ENCODE measurements around the gene ALOX5. TPM values are rescaled to one million over a fixed set of nuclear protein-coding genes. Genes with fewer than 3 reads are reported as not detected.
A peak's percentile ranks its signal among the peaks of the same experiment; 100 is the strongest.
"Not testable (repeated sequence)": the region's sequence is repeated elsewhere in the genome, so short reads cannot be mapped to it uniquely, and the experiment has no call there.

The ALOX5 gene
- total RNA-seq, 2 donors from 2014 or later, result 20.1 to 46.5 TPM

DNA sequence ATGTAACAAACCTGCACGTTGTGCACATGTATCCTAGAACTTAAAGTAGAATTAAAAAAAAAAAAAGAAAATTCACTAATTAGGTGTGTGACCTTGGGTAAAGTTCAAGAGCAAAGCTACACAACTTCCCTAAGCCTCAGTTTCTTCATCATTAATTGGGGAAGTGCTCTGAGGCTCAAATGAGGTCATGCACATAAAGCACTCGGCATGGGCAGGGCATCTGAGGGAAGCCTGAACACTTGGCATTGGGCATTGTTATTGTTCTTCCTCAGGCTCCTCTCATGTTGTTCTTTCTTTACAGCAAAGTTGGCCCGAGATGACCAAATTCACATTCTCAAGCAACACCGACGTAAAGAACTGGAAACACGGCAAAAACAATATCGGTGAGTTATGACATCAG is 21.5 kb downstream of the ALOX5 start:
- intact Hi-C loops (cut with DNase I), result no loop called here
- no peak for DNase-seq (ENCODE audit: low spot score)

DNA sequence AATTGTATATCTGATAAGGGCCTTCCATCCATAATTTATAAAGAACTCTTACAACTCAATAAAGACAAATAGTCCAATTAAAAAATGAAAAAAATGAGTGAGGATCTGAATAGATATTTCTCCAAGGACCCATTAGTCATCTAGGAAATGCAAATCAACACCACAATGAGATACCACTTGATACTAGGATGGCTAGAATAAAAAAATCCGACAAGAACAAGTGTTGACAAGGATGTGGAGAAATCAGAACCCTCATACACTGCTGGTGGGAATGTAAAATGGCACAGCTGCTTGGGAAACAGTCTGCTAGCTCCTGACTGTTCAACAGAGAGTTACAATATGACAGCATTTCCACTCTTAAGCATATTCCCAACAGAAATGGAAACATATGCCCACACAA is 24.6 kb downstream of the ALOX5 start:
- DNase-seq (ENCODE audit: low spot score), result no peak
- intact Hi-C loops (cut with DNase I), result no loop called here

DNA sequence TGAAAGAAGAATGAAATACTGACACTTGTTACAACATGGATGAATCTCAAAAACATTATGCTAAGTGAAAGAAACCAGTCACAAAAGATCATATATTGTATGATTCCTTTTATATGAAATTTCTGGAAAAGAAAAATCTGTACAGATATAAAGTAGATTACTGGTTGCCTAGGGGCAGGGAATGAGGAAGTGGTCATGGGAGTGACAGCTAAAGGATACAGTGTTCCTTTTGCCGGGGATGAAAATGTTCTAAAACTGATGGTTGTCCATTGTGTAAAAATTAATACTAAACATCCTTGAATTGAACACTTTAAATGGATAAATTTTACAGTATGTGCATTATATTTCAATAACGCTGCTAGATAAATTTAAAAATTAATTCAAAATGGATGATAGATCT is 25.1 kb downstream of the ALOX5 start:
- intact Hi-C loops (cut with DNase I), result no loop called here
- no peak for DNase-seq (ENCODE audit: low spot score)

DNA sequence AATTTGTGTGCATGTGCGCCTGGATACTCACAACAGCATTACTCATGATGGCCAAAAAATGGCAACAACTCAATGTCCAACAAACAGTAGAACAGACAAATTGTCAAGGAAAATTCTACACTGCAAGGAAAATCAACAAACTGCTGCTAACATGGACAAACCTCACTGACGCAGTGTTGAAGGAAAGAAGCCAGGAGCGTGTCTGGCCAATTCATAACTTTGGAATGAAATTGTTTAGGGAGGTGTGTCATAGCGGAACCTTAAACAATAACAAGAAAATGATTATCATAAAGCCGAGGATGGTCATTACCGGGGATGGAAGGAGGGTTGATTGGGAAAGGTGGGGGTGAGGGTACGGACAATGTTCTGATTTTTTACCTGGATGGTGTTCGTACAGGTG is 29.1 kb downstream of the ALOX5 start:
- no peak for DNase-seq (ENCODE audit: low spot score)
- intact Hi-C loops (cut with DNase I), result no loop called here

DNA sequence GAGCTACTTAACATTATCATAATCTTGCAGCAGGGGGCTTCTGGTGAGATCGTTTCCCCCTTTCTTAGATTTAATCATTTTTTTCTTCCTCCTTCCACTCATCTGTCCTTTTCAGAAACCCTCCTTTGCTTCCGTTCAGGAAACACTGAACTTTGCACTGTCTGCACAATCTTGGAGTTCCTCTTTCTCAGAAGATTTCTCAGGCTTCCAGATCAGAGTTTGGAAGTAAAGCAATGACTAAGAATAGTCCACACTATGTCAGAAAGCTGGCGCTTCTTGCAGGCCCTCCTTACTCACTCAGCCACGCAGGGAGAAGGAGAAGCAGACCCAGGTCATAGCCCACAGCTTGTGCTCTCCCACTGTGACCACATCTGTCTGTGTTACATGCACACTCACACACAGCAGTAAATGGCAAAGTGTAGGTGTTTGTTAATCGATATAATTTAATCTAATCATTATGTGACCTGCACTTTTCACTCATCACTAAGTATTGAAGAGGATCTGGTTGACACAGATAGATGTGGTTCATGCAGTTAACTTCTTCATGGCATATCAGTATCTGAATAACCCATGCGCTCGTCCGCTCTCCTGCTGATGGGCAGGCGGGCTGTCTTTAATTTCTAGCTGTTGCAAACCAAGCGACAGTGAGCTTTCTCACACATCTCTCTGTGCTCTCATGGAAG is 30.2 kb downstream of the ALOX5 start:
- intact Hi-C loops (cut with DNase I), result no loop called here
- no peak for DNase-seq (ENCODE audit: low spot score)

DNA sequence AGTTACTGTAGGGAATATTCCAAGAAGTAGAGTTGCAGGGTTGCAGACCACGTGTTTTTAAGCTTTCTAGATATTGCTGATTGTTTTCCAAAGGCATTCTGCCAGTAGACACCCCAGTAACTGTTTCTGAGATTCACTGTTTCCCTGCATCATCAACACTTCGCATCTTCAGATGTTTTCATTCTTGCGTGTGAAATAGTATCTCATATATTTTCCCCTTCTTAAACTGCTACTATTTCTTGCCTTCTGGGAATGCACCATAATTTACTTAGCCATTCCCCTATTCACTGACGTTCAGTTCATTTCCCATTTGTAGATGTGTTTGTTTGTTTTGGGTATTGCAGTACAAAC is 30.7 kb downstream of the ALOX5 start:
- intact Hi-C loops (cut with DNase I), result no loop called here
- DNase-seq (ENCODE audit: low spot score), result no peak

DNA sequence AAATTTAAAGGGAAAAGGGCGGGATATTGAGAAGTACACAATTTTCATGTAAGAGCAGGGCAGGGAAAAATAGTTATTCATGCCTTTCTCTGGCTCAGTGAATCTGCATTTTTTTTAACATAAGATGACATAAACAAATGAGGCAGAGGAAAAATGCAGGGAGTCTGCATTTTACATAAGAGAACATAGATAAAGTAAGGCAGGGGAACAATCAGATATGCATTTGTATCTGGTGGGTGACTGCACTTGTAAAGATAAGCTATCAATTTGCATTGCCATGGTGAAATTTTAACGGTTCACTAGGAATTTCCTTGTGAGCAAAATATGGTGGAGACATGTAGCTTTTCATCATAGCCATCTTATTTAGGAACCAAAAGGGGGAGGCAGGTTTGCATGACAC is 33.5 kb downstream of the ALOX5 start:
- intact Hi-C loops (cut with DNase I), result no loop called here
- no peak for DNase-seq (ENCODE audit: low spot score)

DNA sequence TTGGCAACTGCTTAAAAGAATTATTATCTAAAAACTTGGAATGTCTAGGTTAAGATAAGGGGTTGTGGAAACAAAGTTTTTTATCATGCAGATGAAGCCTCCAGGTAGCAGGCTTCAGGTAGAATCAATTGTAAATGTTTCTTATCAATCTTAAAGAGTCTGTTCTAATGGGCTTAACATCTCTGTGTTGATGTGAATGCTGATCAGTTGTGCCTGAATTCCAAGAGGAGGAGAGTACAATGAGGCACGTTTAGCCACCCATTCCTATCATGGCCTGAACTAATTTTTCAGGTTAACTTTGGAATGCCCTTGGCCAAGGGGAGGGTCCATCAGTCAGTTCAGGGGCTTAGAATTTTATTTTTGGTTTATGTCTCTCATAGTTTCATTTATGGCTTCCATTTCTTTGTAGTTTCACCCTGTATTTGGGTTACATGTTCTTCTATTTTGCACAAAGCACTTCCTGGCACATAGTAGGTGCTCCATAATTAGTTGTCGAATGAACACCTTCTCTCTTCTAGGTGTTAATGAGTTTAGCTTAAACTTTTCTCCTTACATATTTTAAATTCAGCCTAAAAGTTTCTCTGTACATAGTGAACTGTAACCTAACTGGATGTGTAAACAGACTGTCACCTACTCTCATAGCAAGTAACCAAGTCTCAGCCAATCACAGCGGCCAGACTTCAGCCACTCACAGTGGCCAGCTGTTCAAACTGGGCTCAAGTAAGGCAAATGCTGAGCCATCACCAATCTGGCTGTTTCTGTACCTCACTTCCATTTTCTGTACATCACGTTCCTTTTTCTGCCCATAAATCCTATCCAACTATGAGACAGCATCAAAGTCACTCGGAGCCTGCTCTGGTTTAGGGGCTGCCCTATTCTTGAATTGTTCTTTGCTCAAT is 34.7 kb downstream of the ALOX5 start:
- DNase-seq (ENCODE audit: low spot score), result no peak
- intact Hi-C loops (cut with DNase I), result no loop called here

DNA sequence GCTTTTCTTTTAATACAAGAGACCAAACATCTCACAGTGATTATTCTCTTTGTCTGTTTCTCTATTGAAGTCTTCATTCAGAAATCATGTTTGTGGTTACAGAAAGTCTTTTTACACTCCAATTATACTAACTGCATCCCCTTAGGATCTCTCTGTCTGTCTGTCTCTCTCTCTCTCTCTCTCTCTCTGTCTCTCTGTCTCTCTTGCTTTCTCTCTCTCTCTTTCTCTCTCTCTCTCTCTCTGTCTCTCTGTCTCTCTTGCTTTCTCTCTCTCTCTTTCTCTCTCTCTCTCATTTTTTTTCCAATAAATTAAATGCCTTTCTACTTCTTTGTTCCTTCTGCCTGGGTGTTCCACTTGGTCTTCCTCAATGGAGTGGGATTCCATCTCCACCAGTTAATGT is 35.3 kb downstream of the ALOX5 start:
- DNase-seq (ENCODE audit: low spot score); intact Hi-C loops (cut with DNase I): not testable (repeated sequence)

DNA sequence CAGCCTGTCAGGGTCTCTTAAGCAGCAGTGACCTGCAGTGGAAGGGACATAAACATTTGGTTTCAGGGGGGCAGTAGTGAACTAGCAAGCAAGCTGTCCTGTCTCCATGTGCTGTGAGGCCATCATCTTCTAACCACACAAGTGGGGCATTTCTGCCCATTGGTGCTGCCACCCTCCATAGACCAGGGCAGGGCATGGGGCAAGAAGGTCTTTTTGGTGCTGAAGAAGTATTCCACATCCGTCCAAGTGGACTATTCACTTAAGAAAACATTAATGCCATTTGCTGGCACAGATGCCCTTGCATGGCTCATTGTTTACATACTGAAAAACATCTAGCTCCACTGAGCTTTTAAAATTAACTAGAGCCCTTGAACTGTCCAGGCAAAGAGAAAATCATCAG is 35.8 kb downstream of the ALOX5 start:
- intact Hi-C loops (cut with DNase I), result no loop called here
- no peak for DNase-seq (ENCODE audit: low spot score)

DNA sequence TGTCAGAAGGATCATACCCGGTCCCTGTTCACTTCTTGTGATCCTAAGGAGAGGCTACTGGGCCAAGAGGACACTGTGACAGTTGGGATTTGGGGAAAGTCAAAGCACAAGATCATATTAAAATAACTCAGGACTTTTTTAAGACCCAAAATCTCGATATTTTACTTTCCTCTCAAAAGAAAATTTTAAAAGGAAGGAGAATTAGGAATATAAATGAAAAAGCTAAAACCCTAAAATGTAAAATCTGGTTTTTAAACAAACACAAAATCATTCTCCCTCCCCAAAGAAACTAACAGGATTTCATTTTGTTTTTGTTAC is 36.4 kb downstream of the ALOX5 start:
- no peak for DNase-seq (ENCODE audit: low spot score)
- intact Hi-C loops (cut with DNase I), result no loop called here

DNA sequence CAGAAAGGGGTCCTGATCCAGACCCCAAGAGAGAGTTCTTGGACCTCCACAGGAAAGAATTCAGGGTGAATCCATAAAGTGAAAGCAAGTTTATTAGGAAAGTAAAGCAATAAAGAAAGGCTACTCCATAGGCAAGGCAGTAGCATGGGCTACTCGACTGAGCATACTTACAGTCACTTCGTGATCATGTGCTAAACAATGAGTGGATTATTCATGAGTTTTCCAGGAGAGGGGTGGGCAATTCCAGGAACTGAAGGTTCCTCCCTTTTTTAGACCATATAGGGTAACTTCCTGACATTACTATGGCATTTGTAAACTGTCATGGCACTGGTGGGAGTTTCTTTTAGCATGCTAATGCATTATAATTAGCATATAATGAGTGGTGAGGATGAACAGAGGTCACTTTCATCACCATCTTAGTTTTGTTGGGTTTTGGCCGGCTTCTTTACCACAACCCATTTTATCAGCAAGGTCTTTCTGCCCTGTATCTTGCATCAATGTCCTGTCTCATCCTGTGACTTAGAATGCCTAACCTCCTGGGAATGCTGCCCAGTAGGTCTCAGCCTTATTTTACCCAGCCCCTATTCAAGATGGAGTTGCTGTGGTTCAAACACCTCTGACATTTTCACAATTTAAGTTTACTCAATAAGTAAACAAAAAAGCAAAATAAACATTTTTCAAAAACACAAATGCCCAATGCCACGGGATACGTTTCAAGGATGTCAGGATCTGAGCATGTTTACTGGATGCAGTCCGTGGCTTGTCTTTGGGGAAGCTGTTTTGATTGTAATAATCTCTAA is 37.0 kb downstream of the ALOX5 start:
- DNase-seq (ENCODE audit: low spot score), result no peak
- intact Hi-C loops (cut with DNase I), result no loop called here

DNA sequence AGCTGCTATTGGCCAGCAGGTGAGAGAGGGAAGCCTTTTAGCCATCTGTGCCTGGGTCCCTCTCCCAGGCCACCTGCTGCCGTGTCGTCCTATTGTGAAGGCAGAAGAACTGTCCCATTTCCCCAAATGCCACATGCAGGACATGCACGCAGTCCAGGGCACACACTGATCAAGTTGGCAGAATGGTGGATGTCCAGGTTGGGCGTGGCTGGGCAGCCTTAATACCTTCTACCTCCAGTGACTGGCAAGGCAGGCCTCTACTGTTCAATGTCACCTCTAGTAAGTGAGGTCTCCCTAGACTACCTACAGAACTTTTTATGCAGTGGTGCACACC is 37.6 kb downstream of the ALOX5 start:
- intact Hi-C loops (cut with DNase I), result no loop called here
- DNase-seq (ENCODE audit: low spot score), result no peak

DNA sequence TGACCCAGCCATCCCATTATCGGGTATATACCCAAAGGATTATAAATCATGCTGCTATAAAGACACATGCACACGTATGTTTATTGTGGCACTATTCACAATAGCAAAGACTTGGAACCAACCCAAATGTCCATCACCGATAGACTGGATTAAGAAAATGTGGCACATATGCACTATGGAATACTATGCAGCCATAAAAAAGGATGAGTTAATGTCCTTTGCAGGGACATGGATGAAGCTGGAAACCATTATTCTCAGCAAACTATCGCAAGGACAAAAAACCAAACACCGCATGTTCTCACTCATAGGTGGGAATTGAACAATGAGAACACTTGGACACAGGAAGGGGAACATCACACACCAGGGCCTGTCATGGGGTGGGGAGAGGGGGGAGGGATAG is 41.0 kb downstream of the ALOX5 start:
- DNase-seq (ENCODE audit: low spot score); intact Hi-C loops (cut with DNase I): not testable (repeated sequence)

DNA sequence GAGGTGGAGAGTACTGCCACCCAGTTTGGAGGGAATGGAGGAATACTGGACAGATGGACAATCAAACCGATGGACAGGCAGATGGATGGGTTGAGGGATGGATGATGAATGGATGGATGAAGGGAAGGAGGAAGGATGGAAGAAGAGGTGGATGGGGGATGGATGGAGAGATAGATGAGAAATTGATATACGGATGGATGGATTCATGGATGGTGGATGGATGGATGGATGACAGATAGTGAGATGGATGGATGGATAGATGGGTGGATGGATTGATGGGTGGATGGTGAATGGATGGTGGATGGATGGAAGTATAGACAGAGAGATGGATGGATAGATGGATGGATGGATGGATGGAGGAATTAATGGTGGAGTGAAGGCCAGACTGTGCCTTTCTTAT is 42.6 kb downstream of the ALOX5 start:
- DNase-seq (ENCODE audit: low spot score), result no peak
- intact Hi-C loops (cut with DNase I), result no loop called here

DNA sequence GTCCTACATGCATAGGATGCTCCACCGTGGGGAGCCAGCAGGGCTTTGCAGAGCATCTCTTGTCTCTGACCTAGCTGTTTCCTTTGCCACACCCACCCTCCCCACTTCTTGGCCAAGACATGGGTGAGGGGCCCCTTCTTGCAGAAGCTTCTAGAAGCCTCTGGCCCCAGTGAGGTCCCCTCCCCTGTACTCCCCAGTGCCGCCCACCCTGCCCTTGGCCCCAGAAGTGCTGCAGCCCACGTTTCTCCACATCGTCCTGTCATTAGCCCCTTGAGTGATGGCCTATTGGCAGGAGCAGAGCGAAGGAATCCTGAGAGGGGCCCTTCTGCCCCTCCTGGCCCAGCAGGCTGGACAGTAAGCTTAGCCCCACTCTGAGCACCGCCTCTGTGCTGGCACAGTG is 43.7 kb downstream of the ALOX5 start:
- intact Hi-C loops (cut with DNase I), result no loop called here
- DNase-seq (ENCODE audit: low spot score), result no peak

DNA sequence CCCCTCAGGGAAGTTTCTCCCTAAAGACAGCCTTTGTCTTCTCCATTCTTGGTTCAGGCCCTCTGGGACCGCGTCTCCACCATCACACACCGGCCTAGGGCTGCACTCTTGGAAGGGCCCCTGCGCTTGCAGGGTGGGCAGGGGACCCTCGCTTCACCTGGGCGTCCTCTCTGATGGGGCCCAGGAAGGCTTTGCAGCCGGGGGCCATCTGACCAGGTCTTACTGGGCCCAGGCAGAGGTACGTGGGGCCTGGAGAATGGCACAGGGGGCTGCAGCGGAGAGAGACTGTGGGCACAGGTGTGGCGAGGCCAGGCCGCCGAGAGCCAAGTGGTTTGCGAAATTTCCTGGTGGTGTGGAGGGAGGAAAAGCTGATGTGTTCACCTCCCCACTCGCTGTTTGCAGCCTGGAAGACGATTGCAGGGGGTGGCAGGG is 44.4 kb downstream of the ALOX5 start:
- intact Hi-C loops (cut with DNase I), result no loop called here
- no peak for DNase-seq (ENCODE audit: low spot score)

DNA sequence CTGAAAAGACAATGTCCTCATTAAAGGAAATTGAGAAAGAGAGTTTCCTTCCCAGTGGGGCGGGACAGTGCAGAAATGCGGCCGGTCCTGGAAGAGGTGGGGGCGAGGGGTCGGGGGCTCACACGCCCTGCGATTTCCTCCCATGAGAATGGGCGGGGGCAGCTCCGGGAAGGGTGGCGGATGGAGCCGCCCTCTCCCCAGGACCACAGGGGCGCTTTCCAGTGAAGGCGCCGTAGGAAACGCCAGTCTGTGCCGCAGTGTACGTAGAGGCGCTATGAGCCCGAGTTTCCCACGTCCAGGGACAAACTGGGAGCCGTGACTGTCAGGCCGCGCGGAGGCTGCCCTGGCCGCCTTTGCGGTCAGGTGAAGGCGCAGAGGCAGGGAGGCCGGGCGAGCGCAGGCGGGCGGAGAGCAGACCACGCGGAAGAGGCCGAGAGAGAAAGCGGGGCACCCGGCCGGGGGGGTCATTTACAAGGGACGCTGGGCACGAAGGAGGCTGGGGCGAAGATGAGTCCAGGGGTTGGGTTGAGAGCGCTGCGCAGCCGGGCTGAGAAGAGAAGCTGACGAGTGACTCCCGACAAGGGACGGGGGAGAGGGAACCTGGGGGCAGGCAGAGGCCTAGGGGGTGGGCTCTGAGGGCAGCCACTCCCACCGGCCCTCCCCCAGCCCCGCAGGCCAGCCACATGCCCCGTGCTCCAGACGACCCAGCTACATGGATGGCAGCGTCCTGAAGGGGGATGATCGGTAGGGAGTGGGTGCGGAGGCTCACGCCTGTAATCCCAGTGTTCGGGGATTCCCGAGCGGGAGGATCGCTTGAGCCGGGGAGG is 45.0 kb downstream of the ALOX5 start:
- intact Hi-C loops (cut with DNase I), result no loop called here

DNA sequence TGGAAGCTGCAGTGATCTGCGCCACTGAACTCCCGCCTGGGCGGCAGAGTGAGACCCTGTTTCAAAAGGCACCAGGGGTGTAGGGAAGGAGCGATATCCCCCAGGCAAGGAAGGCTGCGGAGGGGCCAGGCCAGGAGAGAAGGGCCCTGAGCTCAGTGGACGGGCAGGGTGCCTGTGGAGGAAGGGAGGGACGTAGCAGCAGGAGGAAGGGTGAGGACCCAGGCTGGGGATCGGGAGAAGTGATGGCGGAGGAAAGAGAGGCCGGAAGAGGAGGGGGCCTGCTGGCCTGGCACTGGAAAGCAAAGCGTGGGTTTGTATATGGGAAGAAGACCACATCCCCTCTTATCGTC is 45.6 kb downstream of the ALOX5 start:
- DNase-seq (ENCODE audit: low spot score), result no peak
- intact Hi-C loops (cut with DNase I), result no loop called here

More for the DNA sequence above, 45.0 kb downstream of the ALOX5 start:
- DNase-seq (ENCODE audit: low spot score), result peak; percentile 93
